C1 segment of cervical spinal cord (tissue), 14 donors: ENCODE measurements around the gene MYMK.
A peak's percentile ranks its signal among the peaks of the same experiment; 100 is the strongest.

Experiments
- DNase-seq, 14 donors: peaks; one replicate each; lab custom pipeline; 2025; lab: John Stamatoyannopoulos, UW

MYMK gene

GRCh38 chr9:133535306-133535877, 10.6 kb upstream of the MYMK start:
- no peak for DNase-seq

- DNase-seq = peak in 11 of 14 donors; percentile 19 to 80 (median 50)
Measured at GRCh38 chr9:133534346-133535291, 9.9 kb upstream of the MYMK start, which contains the start of gene ADAMTSL2. Gene ADAMTSL2 (plus strand): TSS chr9:133534704. CDS start chr9:133536713, 2,009 bp downstream.

DNA sequence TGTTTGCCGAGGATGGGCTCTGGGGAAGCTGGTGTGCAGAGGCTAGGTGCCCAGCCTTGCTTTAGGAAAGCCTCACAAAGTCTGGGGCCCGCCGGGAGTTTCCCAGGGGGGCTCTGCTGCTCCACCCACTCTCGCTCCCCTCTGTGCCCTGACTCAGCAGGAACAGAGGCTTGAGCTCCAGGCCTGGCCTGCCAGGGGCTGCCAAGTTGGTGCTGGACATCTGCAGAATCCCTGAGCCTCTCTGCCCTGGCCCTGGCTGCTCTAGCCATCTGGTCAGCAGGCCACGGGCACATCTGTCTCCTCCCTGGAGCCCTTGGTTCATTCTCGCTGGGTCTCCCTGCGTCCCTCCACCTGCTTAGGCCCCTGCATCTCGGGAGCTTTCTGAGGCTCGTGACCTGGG, 9.1 kb upstream of the MYMK start:
- peak in 6 of 14 donors; percentile 23 to 73 (median 58) for DNase-seq

DNA sequence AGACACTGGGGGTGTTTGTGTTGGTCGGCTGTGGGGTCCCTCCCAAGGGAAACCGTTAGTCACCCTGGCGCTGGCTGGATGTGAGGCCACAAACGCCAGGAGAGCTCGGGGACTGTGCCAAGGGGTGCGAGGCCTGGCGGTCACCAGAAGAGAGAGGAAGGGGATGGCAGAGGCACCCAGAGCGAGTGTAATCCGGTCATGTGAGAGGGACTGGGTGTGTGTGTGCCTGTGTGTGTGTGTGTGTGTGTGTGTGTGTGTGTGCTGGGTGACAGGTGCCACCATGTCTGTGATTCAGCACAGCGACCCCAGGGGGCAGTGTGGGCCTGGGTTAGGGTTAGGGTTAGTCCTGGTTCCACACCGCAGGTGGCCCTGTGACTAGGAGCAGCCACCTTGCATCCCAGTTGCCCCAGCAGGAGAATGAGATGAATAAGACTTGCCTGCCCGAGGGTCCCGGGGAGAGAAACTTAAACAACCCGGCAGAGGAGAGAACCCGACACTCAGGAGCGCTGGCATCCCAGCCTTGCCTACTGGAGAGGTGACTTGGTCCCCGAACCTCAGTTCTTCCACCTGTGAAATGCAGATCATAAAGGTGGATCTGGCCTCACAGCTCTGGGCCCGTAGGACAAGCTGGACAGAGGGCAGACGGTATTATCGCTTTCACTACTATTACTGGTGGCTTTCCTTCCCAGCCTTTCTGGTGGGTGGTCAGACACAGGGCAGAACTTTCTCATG, 8.3 kb upstream of the MYMK start:
- DNase-seq = peak in 8 of 14 donors; percentile 9 to 67 (median 38)

- no peak for DNase-seq
Measured at GRCh38 chr9:133531293-133531692, 6.5 kb upstream of the MYMK start.

DNA sequence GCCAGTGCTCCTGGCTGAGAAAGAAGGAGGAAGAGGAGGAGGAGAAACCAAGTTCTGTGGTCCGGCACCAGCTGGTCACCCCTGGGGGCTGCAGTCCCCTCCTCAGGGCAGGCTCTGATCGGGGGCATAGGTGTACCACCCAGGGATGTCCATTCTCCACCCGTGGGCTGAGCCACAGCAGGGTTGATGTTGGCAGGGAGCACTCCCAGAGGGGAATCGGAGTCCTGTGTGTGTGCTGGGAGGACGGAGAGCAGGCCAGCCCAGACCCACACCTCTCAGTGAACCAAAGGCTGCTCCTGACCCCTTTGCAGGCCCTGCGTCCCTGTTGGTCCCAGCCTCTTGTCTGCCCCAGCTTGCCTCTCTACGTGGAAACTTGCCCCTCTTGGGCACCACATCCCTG, 5.1 kb upstream of the MYMK start:
- DNase-seq = no peak

DNA sequence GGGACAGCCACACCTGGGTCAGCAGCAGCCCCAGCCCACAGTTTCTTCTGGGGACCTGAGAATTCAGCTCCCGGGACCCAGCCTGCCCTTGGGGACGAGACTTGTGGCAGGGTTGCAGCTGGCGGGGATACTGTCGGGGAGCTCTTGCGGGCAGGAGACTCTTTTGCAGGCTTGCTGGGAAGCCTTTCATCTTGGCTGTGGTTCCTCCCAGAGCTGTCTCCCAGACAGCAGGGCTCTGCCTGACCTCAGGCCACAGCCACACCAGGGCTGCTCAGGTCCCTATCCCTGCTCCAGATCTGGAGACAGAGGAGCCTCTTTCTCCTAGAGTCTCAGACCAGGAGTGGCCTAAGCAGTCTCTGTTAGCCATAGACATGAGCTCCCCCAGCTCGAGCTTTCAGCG, 4.7 kb upstream of the MYMK start:
- DNase-seq = no peak

DNA sequence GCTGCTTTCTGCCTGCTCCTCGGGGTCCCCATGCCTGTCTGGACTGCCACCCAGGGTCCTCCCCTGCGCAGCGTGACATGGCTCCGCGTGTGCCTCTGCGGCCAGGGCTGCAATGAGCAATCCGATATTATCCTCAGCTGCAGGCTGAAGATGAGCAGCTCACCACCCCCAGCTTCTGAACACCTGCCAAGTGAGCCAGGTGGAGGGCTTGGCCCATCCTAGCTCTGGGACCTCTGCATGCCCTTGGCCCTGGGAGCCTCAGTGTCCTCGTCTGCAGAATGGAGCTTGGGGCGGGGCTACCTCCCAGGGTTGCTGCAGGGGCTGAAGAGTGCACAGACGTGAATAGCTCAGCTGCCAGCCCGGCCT, 4.1 kb upstream of the MYMK start:
- no peak for DNase-seq

GRCh38 chr9:133528001-133528875, 3.5 kb upstream of the MYMK start:
- no peak for DNase-seq

DNA sequence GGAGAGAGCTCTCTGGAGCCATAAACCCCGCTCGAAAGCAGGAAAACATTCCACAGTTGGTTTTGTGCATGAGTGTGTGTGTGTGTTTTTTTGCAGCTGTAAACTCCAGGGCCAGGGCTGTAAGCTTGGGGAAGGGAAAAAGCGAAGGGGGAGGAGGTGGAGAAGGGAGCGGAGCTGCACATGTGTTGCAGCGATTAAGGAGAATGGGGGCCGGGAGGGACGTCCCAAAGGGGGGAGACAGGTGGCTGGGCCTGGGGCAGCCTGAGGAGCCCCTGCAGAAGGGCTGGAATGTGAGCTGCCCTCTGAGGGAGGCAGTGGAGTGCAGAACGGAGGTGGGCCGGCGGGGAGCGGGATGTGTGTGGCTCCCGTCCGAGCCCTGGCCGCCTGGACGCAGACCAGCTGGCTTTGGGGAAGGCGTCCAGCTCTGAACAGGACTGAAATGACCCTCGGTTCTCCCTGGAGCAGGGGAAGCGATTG, 2.7 kb upstream of the MYMK start:
- peak in 8 of 14 donors; percentile 16 to 54 (median 42) for DNase-seq

- DNase-seq = peak in 11 of 14 donors; percentile 44 to 77 (median 69)
Measured at GRCh38 chr9:133526721-133527321, 2.1 kb upstream of the MYMK start.

DNA sequence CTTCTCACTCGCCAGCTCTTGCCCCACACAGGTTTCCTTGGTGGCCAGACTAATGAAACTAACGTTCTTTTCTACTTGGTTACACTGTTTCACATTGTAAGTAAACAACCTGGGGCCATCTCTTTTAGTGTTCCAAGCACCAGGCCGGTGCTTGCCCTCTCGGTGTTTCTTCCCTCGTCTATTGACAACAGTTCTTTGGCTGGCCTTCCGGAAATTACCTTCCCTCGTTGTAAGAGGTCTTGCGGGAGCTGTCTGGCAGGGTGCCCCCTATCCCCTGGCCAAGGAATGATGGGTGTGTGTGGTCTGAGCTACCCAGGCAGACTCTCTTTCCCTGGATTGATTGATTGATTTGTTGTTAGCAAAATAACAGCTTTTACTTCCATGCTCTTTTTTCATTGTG, 918 bp upstream of the MYMK start:
- DNase-seq = no peak

GRCh38 chr9:133524146-133524545, 613 bp downstream of the MYMK start:
- DNase-seq = no peak

DNA sequence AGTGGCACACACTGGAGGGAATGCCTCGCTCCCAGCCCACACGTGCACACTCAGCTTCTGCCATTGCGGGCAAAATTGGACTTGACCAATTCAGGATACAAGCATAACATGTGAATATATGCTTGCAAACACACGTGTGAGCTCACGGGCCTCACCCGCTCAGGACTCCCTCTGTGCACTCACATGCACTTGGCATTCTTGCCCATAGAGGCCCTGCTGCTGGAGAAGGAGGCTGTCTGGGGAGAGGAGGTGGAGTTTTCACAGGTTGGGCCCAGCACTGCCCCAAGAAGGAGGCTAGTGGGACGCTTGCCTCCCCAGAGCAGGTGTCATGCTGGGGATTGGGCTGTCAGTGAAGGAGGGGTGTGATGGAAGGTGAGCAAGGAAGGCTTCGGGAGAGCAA, 1.7 kb downstream of the MYMK start:
- no peak for DNase-seq

GRCh38 chr9:133522073-133522910, 2.5 kb downstream of the MYMK start:
- no peak for DNase-seq

DNA sequence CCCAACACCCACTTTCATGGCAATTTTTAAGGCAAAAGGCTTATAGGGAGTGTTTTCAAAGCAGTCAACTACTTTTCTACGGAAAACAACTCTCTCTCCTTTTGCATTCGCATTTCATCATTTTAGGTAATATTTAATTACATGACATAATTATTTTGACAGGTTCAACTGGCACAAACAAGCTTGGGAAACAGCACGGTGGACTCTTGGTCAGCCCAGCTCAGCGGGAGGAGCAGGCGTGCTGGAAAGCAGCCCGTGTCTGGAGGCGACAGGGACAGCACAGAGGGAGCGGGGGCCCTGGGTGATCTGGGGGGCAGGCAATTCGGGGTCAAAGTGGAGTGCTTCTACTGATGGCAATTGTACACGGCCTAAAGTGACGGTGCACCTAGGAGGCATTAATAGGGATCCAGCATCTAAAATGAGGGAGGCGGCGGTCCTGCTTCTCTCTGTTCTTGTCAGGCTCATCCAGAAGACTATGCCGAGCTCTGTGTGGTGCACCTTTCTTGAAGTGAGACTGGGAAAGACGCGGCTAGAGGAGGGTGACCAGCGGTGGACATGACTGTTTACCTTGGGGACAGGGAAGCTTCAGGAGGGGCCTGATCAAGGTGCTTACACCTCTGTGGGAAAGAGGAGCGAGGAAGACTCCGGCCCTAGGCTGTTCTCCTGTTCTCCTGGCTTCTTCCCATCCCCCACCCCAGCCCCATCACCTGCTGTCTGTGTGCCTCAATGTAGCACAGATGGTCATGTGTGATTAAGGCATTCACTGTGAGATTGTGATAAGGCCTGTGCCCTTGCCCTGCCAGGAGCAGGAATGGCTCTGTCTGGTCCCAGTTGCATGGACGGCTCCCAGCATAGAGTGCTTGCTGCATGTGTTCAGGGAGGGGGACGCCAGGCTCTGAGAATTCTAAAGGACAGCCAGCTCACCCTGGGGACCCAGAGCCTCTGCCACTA, 3.4 kb downstream of the MYMK start:
- DNase-seq = peak in 6 of 14 donors; percentile 16 to 43 (median 38)

DNA sequence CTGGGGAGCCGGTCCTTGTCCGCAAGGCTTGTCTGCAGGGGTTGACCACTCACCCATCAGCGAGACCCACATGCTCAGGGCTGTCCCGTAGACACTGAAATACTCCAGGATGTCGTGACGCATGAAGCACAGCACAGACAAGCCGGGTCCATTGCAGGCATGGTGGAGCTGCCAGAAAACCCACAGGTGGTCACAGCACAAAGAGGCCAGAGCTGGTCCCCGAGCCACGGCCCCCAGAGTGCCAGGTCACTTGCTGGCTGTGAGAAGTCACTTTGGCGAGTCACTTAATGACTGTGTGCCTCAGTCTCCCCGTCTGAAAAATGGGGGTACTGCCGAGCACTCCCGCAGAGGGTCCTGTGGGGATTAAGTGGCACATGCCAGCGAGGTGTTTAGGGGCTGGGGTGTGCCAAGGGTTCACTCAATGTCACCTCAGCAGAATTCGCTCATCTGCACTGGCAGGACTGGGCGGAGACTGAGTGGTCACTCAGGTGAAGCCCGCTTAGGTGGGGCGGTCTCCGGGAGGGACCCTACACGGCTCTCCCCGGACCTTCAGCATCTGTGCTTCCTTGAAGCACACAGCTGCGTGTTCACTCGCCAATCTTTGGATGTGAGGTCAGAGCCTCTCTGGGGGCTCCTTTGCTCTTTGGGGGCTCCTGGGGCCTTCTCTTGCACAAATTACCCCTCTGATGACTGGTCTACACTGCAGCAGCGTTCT, 4.5 kb downstream of the MYMK start:
- DNase-seq = no peak

GRCh38 chr9:133519693-133520092, 5.1 kb downstream of the MYMK start:
- DNase-seq = no peak
